Vagina (tissue), 2 donors: ENCODE results near the gene FAAP20.

ENCODE experiments used
- POLR2A ChIP-seq, 2 donors: fragments of 450-650 bp; IDR thresholded peaks; one replicate each; pipeline ENCODE4 v1.6.1; 2017; ENCODE audit warnings: antibody characterized with exemption in 2 of 2, mild to moderate bottlenecking in 2 of 2, moderate library complexity in 2 of 2
- POLR2AphosphoS5 ChIP-seq, 2 donors: sonication (generic); formaldehyde crosslinking; IDR thresholded peaks; one replicate each; pipeline ENCODE4 v1.9.0; 2017; ENCODE audit warnings: antibody characterized with exemption in 2 of 2, mild to moderate bottlenecking in 2 of 2, low read depth in 1 of 2; ENCODE audit not compliant: insufficient read depth in 1 of 2

DNA sequence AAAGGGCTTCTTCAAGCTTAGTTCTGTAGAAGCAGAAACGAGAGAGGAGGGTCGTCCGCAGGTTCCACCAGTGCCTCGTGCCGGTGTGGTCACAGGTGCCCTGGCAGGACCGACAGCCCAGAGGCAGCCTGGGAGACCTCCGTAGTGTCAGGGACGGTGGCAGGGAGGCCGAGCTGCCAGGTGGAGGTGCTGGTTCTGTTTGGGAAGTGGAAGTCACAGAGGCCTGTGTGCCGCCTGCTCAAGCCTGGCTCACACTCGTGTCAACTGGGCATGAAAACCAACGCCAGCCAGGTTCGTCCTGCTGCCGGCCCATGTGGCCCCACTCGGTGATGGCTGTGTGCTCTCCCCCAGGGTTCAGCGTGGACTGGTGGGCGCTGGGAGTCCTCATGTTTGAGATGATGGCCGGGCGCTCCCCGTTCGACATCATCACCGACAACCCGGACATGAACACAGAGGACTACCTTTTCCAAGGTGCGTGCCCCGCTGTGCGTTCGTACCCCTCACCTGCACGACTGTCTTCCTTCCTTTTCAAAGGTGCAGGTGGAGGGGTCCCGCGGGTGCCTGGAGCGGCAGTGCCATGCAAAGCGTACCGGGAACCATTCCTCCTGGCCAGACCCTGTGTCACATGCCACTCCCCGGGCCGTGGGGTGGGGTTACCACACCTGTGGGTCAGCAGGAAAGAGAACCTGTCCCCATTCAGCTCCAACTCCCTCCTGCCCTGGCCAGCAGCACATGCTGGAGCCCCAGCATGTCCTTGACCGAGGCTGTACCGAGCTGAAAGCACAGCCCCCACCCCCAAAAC, 20.8 kb downstream of the FAAP20 start:
- TF ChIP-seq POLR2AphosphoS5 (IDR thresholded peaks at IDR 0.05; ENCODE audit: insufficient read depth in 1 of 2, low read depth in 1 of 2) (no peak), POLR2A (IDR thresholded peaks at IDR 0.05) (no peak)
